ENCODE data around the gene MROH2B.

The MROH2B gene

GRCh38 chr5:41057940-41058339, 13.2 kb downstream of the MROH2B start:
- DNase-seq (ENCODE audit: low read depth in 1 of 2, low spot score in 1 of 2), result no peak
- H3K27ac ChIP-seq (replicated peaks), result no peak overlapping the region
- no peaks in the 10 kb centered on the region for H3K27me3 ChIP-seq (ENCODE audit: insufficient read depth, poor library complexity, severe bottlenecking)
- H3K4me3 ChIP-seq (replicated peaks; ENCODE audit: insufficient read depth, low read length), result no peak overlapping the region
- TF ChIP-seq REST (IDR thresholded peaks at IDR 0.05; ENCODE audit: insufficient replicate concordance, low read depth) (no peak), GABPA (IDR thresholded peaks at IDR 0.05; ENCODE audit: low read depth) (no peak), CTCF (IDR thresholded peaks at IDR 0.05; ENCODE audit: insufficient read depth, low read length) (no peak), POLR2AphosphoS5 (IDR thresholded peaks at IDR 0.05; ENCODE audit: low read depth) (no peak), SPI1 (IDR thresholded peaks at IDR 0.05; ENCODE audit: borderline replicate concordance, low read depth) (no peak)

GRCh38 chr5:41057231-41057630, 13.9 kb downstream of the MROH2B start:
- Histone ChIP-seq H3K27me3 (ENCODE audit: insufficient read depth, poor library complexity, severe bottlenecking) (no peaks in the 10 kb centered on the region), H3K27ac (replicated peaks) (no peak overlapping the region), H3K4me3 (replicated peaks; ENCODE audit: insufficient read depth, low read length) (no peak overlapping the region)
- no peak for DNase-seq (ENCODE audit: low read depth in 1 of 2, low spot score in 1 of 2)
- TF ChIP-seq CTCF (IDR thresholded peaks at IDR 0.05; ENCODE audit: insufficient read depth, low read length) (no peak), POLR2AphosphoS5 (IDR thresholded peaks at IDR 0.05; ENCODE audit: low read depth) (no peak), SPI1 (IDR thresholded peaks at IDR 0.05; ENCODE audit: borderline replicate concordance, low read depth) (no peak), GABPA (IDR thresholded peaks at IDR 0.05; ENCODE audit: low read depth) (no peak), REST (IDR thresholded peaks at IDR 0.05; ENCODE audit: insufficient replicate concordance, low read depth) (no peak)

- DNase-seq (ENCODE audit: low read depth in 1 of 2, low spot score in 1 of 2), result no peak
- Histone ChIP-seq H3K27me3 (ENCODE audit: insufficient read depth, poor library complexity, severe bottlenecking) (peaks cover 3% of the 10 kb centered on the region), H3K4me3 (replicated peaks; ENCODE audit: insufficient read depth, low read length) (no peak overlapping the region), H3K27ac (replicated peaks) (no peak overlapping the region)
- TF ChIP-seq CTCF (IDR thresholded peaks at IDR 0.05; ENCODE audit: insufficient read depth, low read length) (no peak), REST (IDR thresholded peaks at IDR 0.05; ENCODE audit: insufficient replicate concordance, low read depth) (no peak), SPI1 (IDR thresholded peaks at IDR 0.05; ENCODE audit: borderline replicate concordance, low read depth) (no peak), POLR2AphosphoS5 (IDR thresholded peaks at IDR 0.05; ENCODE audit: low read depth) (no peak), GABPA (IDR thresholded peaks at IDR 0.05; ENCODE audit: low read depth) (no peak)
Measured at GRCh38 chr5:41048986-41049385, 22.2 kb downstream of the MROH2B start.
